ENCODE data around the gene KRT38. TPM values are rescaled to one million over a fixed set of nuclear protein-coding genes. Genes with fewer than 3 reads are reported as not detected.

Gene KRT38
- polyA plus RNA-seq, 1 of the 3 experiments (the other 2 are of a cell fraction), result not detected

DNA sequence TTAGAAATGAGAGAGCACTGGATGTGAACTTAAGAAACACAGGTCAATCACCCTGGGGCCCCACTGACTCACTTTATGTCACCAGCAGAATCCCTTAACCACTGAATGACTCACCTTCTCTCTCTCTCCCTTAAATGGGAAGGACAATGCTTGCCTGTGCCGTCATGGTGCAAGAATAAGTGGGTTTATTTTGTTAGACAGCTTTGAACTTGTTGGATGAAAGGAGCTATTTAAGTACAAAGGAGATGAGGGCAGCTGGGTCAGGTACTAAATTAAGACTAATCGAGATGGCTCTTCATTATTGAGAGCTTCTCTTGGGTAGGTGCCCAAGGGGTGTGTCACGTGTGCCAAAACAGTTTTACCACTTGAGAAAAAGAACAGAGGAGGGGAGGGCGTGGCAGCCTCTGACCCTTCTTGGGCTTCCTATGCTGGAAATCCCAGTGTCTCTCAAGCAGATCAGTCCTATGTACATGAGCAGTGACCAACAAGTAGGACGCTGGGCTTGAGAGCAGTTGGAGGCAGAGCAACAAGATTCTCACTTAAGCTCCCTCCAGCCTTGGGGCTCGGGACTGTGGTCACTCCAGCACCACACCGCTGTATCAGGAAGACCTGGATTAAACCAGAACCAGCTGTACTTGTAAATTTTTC lies 36.6 kb downstream of the KRT38 start (continued):
- TF ChIP-seq EZH2phosphoT487 (IDR thresholded peaks at IDR 0.05; ENCODE audit: borderline replicate concordance, low read depth) (no peak), NRF1 (IDR thresholded peaks at IDR 0.05; ENCODE audit: low read depth, low read length) (no peak), FOSL2 (IDR thresholded peaks at IDR 0.05; ENCODE audit: borderline replicate concordance, low read depth) (peak; percentile 97), TEAD4 (IDR thresholded peaks at IDR 0.05; ENCODE audit: borderline replicate concordance, insufficient read depth) (peak; percentile 67; the same call in 1 of the 2 replicates), NFIC (IDR thresholded peaks at IDR 0.05; ENCODE audit: borderline replicate concordance) (peak; percentile 66; the same call in 1 of the 2 replicates), MXI1 (IDR thresholded peaks at IDR 0.05; ENCODE audit: low read depth, low read length) (no peak), FOXJ3 (CRISPR knock-in tag; IDR thresholded peaks at IDR 0.05) (no peak), SMC3 (IDR thresholded peaks at IDR 0.05; ENCODE audit: low read depth, low read length) (no peak), TAF1 (IDR thresholded peaks at IDR 0.05; ENCODE audit: borderline replicate concordance, low read depth, low read length) (no peak), YY1 (IDR thresholded peaks at IDR 0.05; ENCODE audit: low read depth) (no peak), TCF12 (IDR thresholded peaks at IDR 0.05) (peak; percentile 88), POLR2AphosphoS5 (IDR thresholded peaks at IDR 0.05; ENCODE audit: low read depth, low read length) (peak; percentile 54; the same call in 1 of the 2 replicates), RFX5 (IDR thresholded peaks at IDR 0.05; ENCODE audit: low read length) (no peak)
- TF ChIP-seq, protein P1, sequence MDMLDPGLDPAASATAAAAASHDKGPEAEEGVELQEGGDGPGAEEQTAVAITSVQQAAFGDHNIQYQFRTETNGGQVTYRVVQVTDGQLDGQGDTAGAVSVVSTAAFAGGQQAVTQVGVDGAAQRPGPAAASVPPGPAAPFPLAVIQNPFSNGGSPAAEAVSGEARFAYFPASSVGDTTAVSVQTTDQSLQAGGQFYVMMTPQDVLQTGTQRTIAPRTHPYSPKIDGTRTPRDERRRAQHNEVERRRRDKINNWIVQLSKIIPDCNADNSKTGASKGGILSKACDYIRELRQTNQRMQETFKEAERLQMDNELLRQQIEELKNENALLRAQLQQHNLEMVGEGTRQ (IDR thresholded peaks at IDR 0.05; ENCODE audit: borderline replicate concordance, low read depth, low read length), result no peak
- TF ChIP-seq, protein P2, sequence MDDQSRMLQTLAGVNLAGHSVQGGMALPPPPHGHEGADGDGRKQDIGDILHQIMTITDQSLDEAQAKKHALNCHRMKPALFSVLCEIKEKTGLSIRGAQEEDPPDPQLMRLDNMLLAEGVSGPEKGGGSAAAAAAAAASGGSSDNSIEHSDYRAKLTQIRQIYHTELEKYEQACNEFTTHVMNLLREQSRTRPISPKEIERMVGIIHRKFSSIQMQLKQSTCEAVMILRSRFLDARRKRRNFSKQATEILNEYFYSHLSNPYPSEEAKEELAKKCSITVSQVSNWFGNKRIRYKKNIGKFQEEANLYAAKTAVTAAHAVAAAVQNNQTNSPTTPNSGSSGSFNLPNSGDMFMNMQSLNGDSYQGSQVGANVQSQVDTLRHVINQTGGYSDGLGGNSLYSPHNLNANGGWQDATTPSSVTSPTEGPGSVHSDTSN (IDR thresholded peaks at IDR 0.05), result peak; percentile 88
- TF ChIP-seq, protein P3, sequence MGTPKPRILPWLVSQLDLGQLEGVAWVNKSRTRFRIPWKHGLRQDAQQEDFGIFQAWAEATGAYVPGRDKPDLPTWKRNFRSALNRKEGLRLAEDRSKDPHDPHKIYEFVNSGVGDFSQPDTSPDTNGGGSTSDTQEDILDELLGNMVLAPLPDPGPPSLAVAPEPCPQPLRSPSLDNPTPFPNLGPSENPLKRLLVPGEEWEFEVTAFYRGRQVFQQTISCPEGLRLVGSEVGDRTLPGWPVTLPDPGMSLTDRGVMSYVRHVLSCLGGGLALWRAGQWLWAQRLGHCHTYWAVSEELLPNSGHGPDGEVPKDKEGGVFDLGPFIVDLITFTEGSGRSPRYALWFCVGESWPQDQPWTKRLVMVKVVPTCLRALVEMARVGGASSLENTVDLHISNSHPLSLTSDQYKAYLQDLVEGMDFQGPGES (IDR thresholded peaks at IDR 0.05; ENCODE audit: low read depth, low read length), result no peak
- TF ChIP-seq, protein P4, sequence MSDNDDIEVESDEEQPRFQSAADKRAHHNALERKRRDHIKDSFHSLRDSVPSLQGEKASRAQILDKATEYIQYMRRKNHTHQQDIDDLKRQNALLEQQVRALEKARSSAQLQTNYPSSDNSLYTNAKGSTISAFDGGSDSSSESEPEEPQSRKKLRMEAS (IDR thresholded peaks at IDR 0.05; ENCODE audit: low read depth), result 0 out of 2 replicates have a peak, but pooled peaks have one; percentile 34
- TF ChIP-seq, protein P5, sequence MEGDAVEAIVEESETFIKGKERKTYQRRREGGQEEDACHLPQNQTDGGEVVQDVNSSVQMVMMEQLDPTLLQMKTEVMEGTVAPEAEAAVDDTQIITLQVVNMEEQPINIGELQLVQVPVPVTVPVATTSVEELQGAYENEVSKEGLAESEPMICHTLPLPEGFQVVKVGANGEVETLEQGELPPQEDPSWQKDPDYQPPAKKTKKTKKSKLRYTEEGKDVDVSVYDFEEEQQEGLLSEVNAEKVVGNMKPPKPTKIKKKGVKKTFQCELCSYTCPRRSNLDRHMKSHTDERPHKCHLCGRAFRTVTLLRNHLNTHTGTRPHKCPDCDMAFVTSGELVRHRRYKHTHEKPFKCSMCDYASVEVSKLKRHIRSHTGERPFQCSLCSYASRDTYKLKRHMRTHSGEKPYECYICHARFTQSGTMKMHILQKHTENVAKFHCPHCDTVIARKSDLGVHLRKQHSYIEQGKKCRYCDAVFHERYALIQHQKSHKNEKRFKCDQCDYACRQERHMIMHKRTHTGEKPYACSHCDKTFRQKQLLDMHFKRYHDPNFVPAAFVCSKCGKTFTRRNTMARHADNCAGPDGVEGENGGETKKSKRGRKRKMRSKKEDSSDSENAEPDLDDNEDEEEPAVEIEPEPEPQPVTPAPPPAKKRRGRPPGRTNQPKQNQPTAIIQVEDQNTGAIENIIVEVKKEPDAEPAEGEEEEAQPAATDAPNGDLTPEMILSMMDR (IDR thresholded peaks at IDR 0.05), result no peak
